CMK (cell line): Measurements from ENCODE around the gene RLN2.
"Not testable (repeated sequence)": the region's sequence is repeated elsewhere in the genome, so short reads cannot be mapped to it uniquely, and the experiment has no call there.

Experiments
- DNase-seq: peaks from one replicate; pipeline ENCODE4 v3.0.0-alpha.2; 2010; ENCODE audit warnings: low read depth

Gene RLN2

GRCh38 chr9:5303840-5304795, at the start of gene RLN2:
RLN2 (minus strand) TSS chr9:5304716; CDS start chr9:5304580, 136 bp downstream.
- not testable (repeated sequence) for DNase-seq

GRCh38 chr9:5354184-5354583, 49.7 kb upstream of the RLN2 start:
- no peak for DNase-seq

GRCh38 chr9:5352637-5353248, 48.2 kb upstream of the RLN2 start:
- DNase-seq: no peak

- not testable (repeated sequence) for DNase-seq
These were observed 34.8 kb upstream of the RLN2 start, which contains the start of gene RLN1 for GRCh38 chr9:5338992-5339981. RLN1 (minus strand) TSS chr9:5339876; CDS start chr9:5339746, 130 bp downstream.

- DNase-seq: no peak
These were observed 32.2 kb upstream of the RLN2 start for GRCh38 chr9:5336688-5337087.

GRCh38 chr9:5331276-5331675, 26.8 kb upstream of the RLN2 start:
- DNase-seq: not testable (repeated sequence)

DNA sequence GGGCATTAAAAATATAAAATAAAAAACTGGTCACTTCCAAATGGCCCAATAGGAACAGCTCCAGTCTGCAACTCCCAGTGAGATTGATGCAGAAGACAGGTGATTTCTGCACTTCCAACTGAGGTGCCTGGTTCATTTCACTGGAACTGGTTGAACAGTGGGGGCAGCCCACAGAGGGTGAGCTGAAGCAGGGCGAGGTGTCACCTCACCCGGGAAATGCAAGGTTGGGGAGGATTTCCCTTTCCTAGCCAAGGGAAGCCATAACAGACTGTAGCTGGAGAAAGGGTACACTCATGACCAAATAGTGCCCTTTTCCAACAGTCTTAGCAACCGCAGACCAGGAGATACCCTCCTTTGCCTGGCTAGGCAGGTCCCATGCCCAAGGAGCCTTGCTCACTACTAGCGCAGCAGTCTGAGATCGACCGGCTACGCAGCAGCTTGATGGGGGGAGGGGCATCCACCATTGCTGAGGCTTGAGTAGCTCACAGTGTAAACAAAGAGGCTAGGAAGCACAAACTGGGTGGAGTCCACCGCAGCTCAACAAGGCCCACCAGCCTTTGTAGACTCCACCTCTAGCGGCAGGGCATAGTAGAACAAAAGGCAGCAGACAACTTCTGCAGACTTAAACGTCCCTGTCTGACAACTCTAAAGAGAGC, 22.5 kb upstream of the RLN2 start:
- no peak for DNase-seq

DNA sequence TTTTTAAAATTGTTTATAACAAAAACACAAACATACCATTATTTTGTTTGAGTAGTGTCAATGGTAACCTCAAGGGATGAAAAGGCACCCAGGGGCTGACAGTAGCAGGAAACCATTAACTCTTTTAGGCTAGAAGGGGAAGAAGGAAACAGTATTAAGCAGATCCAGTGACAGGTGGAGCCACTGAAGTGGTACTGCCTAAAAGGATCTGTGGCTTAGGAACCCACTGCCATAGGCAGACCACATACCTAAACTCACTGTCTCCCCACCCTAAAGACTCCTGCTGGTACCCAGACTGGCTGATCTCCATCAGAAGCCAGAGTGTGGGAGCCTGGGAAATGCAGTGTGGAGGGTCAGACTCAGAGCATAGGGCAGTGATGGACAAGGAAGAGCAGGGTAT, 21.7 kb upstream of the RLN2 start:
- DNase-seq: no peak

DNA sequence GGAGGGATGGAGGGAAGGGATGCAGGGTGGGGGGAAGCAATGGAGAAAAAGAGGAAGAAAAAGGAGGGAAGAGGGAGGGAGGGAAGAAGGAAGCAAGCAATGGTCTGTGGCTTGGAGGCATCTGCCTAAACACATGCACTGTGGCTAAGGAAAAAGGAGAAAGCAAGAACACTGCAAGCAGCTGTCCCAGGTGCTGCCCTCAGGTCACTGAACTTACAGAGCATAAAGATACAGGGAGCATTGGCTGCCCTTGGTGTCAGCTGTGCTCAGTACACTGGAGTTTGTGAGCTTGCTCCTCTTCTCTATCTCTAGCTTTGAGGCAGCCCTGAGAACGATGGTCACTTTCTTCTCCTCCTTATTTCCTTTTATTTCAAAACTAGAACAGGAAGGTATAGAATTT, 17.1 kb upstream of the RLN2 start:
- not testable (repeated sequence) for DNase-seq

DNA sequence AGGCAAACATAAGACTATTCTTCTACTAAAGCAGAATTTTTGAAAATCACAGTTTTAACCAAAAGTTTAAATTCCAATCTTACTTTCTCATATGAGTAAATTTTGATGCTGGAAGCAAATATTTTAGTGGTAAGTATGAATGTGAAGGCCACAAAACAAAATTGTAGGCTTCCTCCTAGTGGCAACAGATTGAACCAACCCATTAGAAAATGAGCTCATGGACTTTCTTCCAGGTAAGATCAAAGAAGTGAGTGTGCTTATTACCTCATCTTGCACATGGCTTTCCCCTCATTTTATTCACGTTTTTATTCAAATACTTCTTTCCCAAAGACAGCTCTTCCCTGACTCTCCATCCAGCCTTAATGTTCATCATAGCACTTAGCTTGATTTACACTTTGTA, 16.5 kb upstream of the RLN2 start:
- DNase-seq: no peak

DNA sequence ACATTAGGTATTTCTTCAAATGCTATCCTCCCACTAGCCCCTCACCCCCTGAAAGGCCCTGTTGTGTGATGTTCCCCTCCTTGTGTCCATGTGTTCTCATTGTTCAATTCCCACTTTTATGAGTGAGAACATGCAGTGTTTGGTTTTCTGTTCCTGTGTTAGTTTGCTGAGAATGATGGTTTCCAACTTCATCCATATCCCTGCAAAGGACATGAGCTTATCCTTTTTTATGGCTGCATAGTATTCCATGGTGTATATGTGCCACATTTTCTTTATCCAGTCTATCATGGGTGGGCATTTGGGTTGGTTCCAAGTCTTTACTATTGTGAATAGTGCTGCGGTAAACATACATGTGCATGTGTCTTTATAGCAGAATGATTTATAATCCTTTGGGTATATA, 11.9 kb upstream of the RLN2 start:
- DNase-seq: not testable (repeated sequence)

DNA sequence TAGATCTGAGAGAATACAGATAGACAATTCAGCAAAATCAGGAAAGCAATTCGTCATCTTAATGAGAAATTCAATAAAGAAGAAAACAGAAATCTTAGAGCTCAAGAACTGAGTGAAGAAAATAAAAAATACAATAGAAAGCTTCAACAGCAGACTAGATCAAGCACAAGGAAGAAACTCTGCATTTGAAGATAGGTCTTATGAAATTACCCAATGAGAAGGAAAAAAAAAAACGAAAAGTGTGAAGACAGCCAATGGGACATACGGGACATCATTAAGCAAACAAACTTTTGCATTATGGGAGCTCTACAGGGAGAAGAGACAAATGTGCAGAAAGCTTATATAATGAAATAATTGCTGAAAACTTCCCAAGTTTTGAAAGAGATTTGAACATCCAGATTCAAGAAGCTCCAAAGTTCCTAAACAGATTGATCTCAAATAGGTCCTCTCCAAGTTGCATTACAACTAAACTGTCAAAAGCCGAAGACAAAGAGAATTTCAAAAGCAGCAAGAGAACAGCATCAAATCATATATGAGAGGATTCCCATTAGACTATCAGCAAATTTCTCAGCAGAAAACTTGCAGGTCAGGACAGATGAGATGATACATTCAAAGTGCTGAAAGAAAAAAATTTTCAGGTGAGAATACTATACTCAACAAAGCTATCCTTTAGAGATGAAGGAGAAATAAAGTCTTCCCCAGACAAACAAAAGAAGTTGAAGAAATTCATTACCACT, 10.8 kb upstream of the RLN2 start:
- DNase-seq: no peak

DNA sequence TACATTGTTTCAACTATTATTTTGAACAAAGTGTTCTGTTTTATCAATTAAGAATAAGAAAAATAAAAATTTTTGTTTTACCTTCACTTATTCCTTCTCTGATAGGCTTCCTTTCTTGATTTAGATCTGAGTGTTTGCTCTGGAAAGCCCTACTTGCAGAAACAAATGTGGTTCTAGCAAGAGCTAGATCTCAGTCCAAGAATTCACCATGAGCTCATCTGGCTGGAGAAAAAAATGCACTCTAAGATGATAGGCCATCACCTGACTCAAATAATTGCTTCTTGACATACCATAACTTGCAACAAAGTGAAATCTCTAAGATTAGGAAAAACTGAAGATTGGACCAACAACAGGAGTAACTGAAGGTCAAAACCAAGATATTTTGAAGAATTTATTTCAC, 6.3 kb upstream of the RLN2 start:
- no peak for DNase-seq

- no peak for DNase-seq
These were observed 1.2 kb upstream of the RLN2 start for GRCh38 chr9:5305741-5306140.

DNA sequence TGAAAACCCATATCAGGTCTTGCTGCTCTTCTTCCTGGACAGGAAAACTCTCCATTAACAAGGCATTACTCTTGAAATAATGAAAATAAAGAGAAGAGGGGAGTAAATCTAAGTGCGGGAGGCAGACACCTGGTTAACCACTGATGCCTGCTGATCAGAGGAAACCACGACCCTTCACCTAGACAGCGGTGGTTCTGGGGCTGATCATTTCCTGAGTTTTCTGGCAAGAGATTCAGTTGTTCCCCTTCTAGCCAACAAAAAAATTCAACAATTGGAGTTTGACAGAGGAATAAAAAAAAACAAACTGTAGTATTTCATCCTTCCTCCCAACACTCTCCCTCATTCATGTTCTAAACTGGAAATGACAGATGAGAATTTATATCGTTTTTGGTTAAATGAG, 3.0 kb downstream of the RLN2 start:
- DNase-seq: no peak

DNA sequence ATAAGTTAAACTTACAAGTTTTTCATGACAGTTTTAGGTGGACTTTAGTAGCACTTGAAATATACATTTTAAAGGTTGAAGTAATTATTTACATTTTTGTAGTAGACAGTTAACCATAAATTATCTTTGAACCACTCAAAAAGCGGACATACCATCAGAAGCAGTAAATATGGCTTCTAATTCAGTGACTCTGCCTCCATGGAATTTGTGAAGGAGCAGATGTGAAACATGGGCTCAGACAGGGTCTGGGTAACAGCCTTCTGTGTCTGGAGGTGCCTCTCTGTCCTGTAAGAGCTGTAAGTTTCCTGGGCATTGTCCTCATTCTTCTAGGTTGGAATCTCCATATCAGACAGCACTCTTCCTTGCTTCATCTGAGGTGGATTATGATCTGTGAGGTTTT, 12.4 kb downstream of the RLN2 start:
- DNase-seq: no peak

DNA sequence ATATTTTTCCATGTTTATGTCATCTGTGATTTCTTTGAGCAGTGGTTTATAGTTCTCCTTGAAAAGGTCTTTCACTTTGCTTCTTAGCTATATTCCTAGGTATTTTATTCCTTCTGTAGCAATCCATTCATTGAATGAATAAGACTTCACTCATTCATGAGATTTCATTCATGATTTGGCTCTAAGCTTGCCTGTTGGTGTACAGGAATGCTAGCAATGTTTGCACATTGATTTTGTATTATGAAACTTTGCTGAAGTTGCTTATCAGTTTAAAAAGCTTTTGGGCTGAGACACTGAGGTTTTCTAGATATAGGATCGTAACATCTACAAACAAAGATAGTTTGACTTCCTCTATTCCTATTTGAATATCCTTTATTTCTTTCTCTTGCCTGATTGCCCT, 15.9 kb downstream of the RLN2 start:
- no peak for DNase-seq

- no peak for DNase-seq
These were observed 18.3 kb downstream of the RLN2 start for GRCh38 chr9:5286262-5286661.

- no peak for DNase-seq
These were observed 26.0 kb downstream of the RLN2 start for GRCh38 chr9:5278486-5278885.

DNA sequence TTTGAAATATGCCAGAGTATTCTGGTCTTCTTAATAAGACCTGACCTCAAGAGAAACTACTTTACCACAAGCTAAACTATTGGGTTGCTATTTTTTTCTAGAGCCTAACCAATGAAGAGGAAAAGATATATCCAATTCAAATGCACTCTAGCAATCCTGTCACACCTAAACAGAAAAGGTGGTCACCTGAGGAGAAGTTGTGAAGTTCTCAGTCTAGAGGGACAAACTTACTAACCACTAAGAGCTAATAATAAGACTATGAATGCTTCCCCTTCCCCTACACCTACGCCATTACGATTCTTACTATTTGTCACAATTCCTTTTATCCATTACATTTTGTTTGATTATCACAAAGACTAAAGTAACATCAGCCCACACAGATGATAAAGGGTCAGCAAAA, 29.7 kb downstream of the RLN2 start:
- DNase-seq: no peak

DNA sequence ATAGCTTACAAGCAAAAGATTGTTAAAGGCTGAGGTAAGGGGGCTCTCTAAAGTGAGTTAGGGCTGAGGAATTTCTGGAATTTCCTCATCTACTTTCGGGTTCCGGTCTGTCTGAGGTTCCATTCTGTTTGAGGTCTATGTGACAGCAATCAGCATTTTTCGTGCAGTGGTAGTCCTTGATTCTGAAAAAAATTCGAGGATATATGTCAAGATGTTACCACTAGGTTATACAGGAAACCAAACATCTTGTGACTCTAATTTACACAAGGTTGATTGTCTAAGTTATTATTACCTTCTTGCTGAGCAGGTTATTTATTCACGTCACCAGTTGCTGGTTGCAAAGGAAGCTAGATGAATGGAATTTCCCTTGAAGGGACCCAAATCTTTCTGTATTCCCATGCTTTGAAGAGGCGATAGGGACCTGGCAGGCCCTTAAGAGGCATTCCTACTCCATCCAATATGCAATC, 35.2 kb downstream of the RLN2 start:
- DNase-seq: no peak
